GOT3 (cell line): Measurements from ENCODE around the gene PPARA.
"Not testable (repeated sequence)": the region's sequence is repeated elsewhere in the genome, so short reads cannot be mapped to it uniquely, and the experiment has no call there.

Source experiments
- DNase-seq: peaks from one replicate; lab custom pipeline; 2025; ENCODE audit warnings: mixed read lengths; lab: John Stamatoyannopoulos, UW

PPARA gene

GRCh38 chr22:46245511-46245910 lies 95.2 kb downstream of the PPARA start:
- DNase-seq, result no peak

GRCh38 chr22:46246178-46246577 lies 95.9 kb downstream of the PPARA start:
- DNase-seq, result no peak

GRCh38 chr22:46247443-46247975 lies 97.2 kb downstream of the PPARA start:
- DNase-seq, result no peak

- peak; percentile 65 for DNase-seq
Observed at GRCh38 chr22:46250035-46250782, 99.9 kb downstream of the PPARA start, which contains the start of gene CDPF1. Gene CDPF1 (minus strand): TSS chr22:46250293. CDS start chr22:46248284, 2,009 bp downstream.

- no peak for DNase-seq
Observed at GRCh38 chr22:46250783-46251125, 100.4 kb downstream of the PPARA start.

- DNase-seq, result no peak
Observed at GRCh38 chr22:46251266-46251665, 100.9 kb downstream of the PPARA start.

GRCh38 chr22:46251816-46252380 lies 101.6 kb downstream of the PPARA start:
- DNase-seq, result no peak

GRCh38 chr22:46256358-46256958 lies 106.1 kb downstream of the PPARA start:
- DNase-seq, result no peak

- DNase-seq, result no peak
Observed at GRCh38 chr22:46259374-46259773, 109.0 kb downstream of the PPARA start.

GRCh38 chr22:46260038-46260437 lies 109.7 kb downstream of the PPARA start:
- no peak for DNase-seq

- DNase-seq, result no peak
Observed at GRCh38 chr22:46262449-46263215, 112.3 kb downstream of the PPARA start.

- DNase-seq, result no peak
Observed at GRCh38 chr22:46263216-46263590, 112.9 kb downstream of the PPARA start, which contains the start of gene PKDREJ. Gene PKDREJ (minus strand): TSS chr22:46263343. CDS start chr22:46263322, 21 bp downstream.

- not testable (repeated sequence) for DNase-seq
Observed at GRCh38 chr22:46264520-46264919, 114.2 kb downstream of the PPARA start.

GRCh38 chr22:46265627-46266026 lies 115.3 kb downstream of the PPARA start:
- not testable (repeated sequence) for DNase-seq

- DNase-seq, result peak; percentile 50
Observed at GRCh38 chr22:46267431-46268279, 117.3 kb downstream of the PPARA start, which contains the start of gene TTC38. Gene TTC38 (plus strand): TSS chr22:46268008. CDS start chr22:46268040, 32 bp downstream.

GRCh38 chr22:46269564-46269963 lies 119.2 kb downstream of the PPARA start:
- DNase-seq, result no peak

GRCh38 chr22:46272196-46272595 lies 121.9 kb downstream of the PPARA start:
- no peak for DNase-seq

GRCh38 chr22:46272762-46273431 lies 122.6 kb downstream of the PPARA start:
- DNase-seq, result no peak

GRCh38 chr22:46273432-46274148 lies 123.3 kb downstream of the PPARA start:
- DNase-seq, result no peak

GRCh38 chr22:46274381-46274780 lies 124.1 kb downstream of the PPARA start:
- no peak for DNase-seq
